ENCODE results near the gene LOXHD1. TPM values are rescaled to one million over a fixed set of nuclear protein-coding genes. Genes with fewer than 3 reads are reported as not detected.

Gene LOXHD1
- total and polyA plus RNA-seq, 8 donors = 0.12 to 0.46 (median 0.15) TPM; not detected in 2

GRCh38 chr18:46528037-46528436 lies 129.0 kb downstream of the LOXHD1 start:
- DNase-seq (no peak), FAIRE-seq (no peak), ATAC-seq (no peak)
- WGBS, 2 donors = 89 to 98% methylated on average over 3 of the region's 3 CpGs
- intact Hi-C loops (cut with DNase I) = no loop called here
- H3K36me3 ChIP-seq = no peaks in the 10 kb centered on the region
- no peaks in the 10 kb centered on the region for H3K4me1 ChIP-seq
- H3K4me3 ChIP-seq = no peak overlapping the region
- H3K9me3 ChIP-seq = no peaks in the 10 kb centered on the region
- H3K27ac ChIP-seq = no peak overlapping the region
- TF ChIP-seq CTCF (IDR thresholded peaks at IDR 0.05) = no peak
- H3K27me3 ChIP-seq = no peaks in the 10 kb centered on the region

- H3K4me3 ChIP-seq = no peak overlapping the region
- H3K9me3 ChIP-seq = no peaks in the 10 kb centered on the region
- H3K36me3 ChIP-seq = no peaks in the 10 kb centered on the region
- TF ChIP-seq CTCF (IDR thresholded peaks at IDR 0.05) = no peak
- H3K4me1 ChIP-seq = no peaks in the 10 kb centered on the region
- ATAC-seq (no peak), DNase-seq (no peak), FAIRE-seq (no peak)
- intact Hi-C loops (cut with DNase I) = no loop called here
- H3K27ac ChIP-seq = no peak overlapping the region
- H3K27me3 ChIP-seq = no peaks in the 10 kb centered on the region
- 52 to 64% methylated on average over 7 of the region's 7 CpGs for WGBS, 2 donors
Measured at GRCh38 chr18:46519870-46520269, 137.2 kb downstream of the LOXHD1 start.

GRCh38 chr18:46518438-46518837 lies 138.6 kb downstream of the LOXHD1 start:
- no peak for FAIRE-seq
- no peak for DNase-seq
- Histone ChIP-seq H3K4me1 (no peaks in the 10 kb centered on the region), H3K36me3 (no peaks in the 10 kb centered on the region), H3K27ac (no peak overlapping the region), H3K4me3 (no peak overlapping the region), H3K9me3 (no peaks in the 10 kb centered on the region), H3K27me3 (no peaks in the 10 kb centered on the region)
- 31 to 34% methylated on average over 6 of the region's 6 CpGs for WGBS, 2 donors
- intact Hi-C loops (cut with DNase I) = no loop called here
- no peak for TF ChIP-seq CTCF (IDR thresholded peaks at IDR 0.05)
- ATAC-seq = no peak

GRCh38 chr18:46516555-46516954 lies 140.5 kb downstream of the LOXHD1 start:
- Histone ChIP-seq H3K4me3 (no peak overlapping the region), H3K27ac (no peak overlapping the region), H3K9me3 (no peaks in the 10 kb centered on the region), H3K4me1 (no peaks in the 10 kb centered on the region), H3K27me3 (no peaks in the 10 kb centered on the region), H3K36me3 (no peaks in the 10 kb centered on the region)
- FAIRE-seq (no peak), DNase-seq (no peak), ATAC-seq (no peak)
- intact Hi-C loops (cut with DNase I) = no loop called here
- TF ChIP-seq CTCF (IDR thresholded peaks at IDR 0.05) = no peak

- no peak overlapping the region for H3K27ac ChIP-seq
- no peak overlapping the region for H3K4me3 ChIP-seq
- DNase-seq (no peak), FAIRE-seq (no peak), ATAC-seq (no peak)
- no peaks in the 10 kb centered on the region for H3K9me3 ChIP-seq
- TF ChIP-seq CTCF (IDR thresholded peaks at IDR 0.05) = no peak
- no peaks in the 10 kb centered on the region for H3K4me1 ChIP-seq
- H3K27me3 ChIP-seq = no peaks in the 10 kb centered on the region
- intact Hi-C loops (cut with DNase I) = no loop called here
- H3K36me3 ChIP-seq = no peaks in the 10 kb centered on the region
- 40 to 57% methylated on average over 6 of the region's 6 CpGs for WGBS, 2 donors
Measured at GRCh38 chr18:46510386-46510785, 146.6 kb downstream of the LOXHD1 start.

Data from pancreas (tissue), 10 donors.